ENCODE results near the gene CHD5. TPM values are rescaled to one million over a fixed set of nuclear protein-coding genes. Genes with fewer than 3 reads are reported as not detected.
A peak's percentile ranks its signal among the peaks of the same experiment; 100 is the strongest.

CHD5 gene
- total RNA-seq, 1 experiment from 2014 or later, result 2.4 TPM

DNA sequence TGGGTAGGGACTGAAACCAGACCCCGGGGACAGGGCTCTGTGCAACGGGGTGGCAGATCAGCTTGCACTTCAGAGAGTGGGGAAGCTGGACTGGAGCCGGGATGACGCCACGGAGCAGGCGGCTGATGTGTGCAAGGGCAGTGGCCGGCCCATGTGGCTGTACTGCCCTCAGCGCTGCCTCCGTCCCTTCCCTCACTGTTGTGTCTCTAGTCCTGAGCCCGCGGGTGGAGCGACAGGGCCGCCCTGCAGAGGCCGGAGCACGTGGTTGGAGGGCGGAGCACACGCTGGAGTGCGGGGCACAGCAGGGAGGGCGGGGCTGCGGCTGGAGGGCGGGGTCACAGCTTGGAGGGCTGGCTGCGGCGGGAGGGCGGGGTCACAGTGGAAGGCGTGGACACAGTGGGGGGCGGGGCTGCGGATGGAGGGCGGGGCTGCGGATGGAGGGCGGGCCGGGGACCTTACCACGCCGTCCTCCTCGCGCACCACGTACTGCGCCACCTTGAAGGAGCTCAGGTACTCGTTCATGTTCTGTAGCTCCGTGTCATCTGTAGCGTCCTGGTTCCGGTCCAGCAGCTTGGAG, 52.4 kb downstream of the CHD5 start (continued):
- TF ChIP-seq PRDM15 (CRISPR knock-in tag; IDR thresholded peaks at IDR 0.05) (no peak), FOXP1 (CRISPR knock-in tag; IDR thresholded peaks at IDR 0.05; ENCODE audit: borderline replicate concordance) (peak; percentile 83), CREB1 (CRISPR knock-in tag; IDR thresholded peaks at IDR 0.05) (0 out of 2 replicates have a peak, but pooled peaks have one; percentile 62), ZNF121 (CRISPR knock-in tag; IDR thresholded peaks at IDR 0.05) (peak; percentile 73; the same call in 1 of the 2 replicates), FOXK1 (CRISPR knock-in tag; IDR thresholded peaks at IDR 0.05) (peak; percentile 82), ATF1 (CRISPR knock-in tag; IDR thresholded peaks at IDR 0.05) (no peak), E2F5 (CRISPR knock-in tag; IDR thresholded peaks at IDR 0.05) (0 out of 2 replicates have a peak, but pooled peaks have one; percentile 72), ESRRA (CRISPR knock-in tag; IDR thresholded peaks at IDR 0.05; ENCODE audit: borderline replicate concordance) (no peak), SMAD3 (CRISPR knock-in tag; IDR thresholded peaks at IDR 0.05; ENCODE audit: borderline replicate concordance) (peak; percentile 94), ZBTB43 (CRISPR knock-in tag; IDR thresholded peaks at IDR 0.05) (peak; percentile 65; the same call in 1 of the 2 replicates), NR1H2 (CRISPR knock-in tag; IDR thresholded peaks at IDR 0.05) (no peak), ETV6 (CRISPR knock-in tag; IDR thresholded peaks at IDR 0.05) (peak; percentile 85), NR2C2 (CRISPR knock-in tag; IDR thresholded peaks at IDR 0.05) (peak; percentile 72), ZNF232 (CRISPR knock-in tag; IDR thresholded peaks at IDR 0.05) (peak; percentile 92; the same call in 1 of the 2 replicates), USF1 (CRISPR knock-in tag; IDR thresholded peaks at IDR 0.05) (peak; percentile 89), USF2 (CRISPR knock-in tag; IDR thresholded peaks at IDR 0.05) (peak; percentile 88), NFE2L1 (CRISPR knock-in tag; IDR thresholded peaks at IDR 0.05) (peak; percentile 65; the same call in 1 of the 2 replicates), SP1 (CRISPR knock-in tag; conservative IDR thresholded peaks at IDR 0.05) (peak; percentile 66), ZNF281 (CRISPR knock-in tag; IDR thresholded peaks at IDR 0.05) (peak; percentile 91)
- TF ChIP-seq, protein P1, sequence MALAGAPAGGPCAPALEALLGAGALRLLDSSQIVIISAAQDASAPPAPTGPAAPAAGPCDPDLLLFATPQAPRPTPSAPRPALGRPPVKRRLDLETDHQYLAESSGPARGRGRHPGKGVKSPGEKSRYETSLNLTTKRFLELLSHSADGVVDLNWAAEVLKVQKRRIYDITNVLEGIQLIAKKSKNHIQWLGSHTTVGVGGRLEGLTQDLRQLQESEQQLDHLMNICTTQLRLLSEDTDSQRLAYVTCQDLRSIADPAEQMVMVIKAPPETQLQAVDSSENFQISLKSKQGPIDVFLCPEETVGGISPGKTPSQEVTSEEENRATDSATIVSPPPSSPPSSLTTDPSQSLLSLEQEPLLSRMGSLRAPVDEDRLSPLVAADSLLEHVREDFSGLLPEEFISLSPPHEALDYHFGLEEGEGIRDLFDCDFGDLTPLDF (CRISPR knock-in tag; IDR thresholded peaks at IDR 0.05), result peak; percentile 75; the same call in 1 of the 2 replicates
- TF ChIP-seq, protein P2, sequence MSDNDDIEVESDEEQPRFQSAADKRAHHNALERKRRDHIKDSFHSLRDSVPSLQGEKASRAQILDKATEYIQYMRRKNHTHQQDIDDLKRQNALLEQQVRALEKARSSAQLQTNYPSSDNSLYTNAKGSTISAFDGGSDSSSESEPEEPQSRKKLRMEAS (CRISPR knock-in tag; IDR thresholded peaks at IDR 0.05), result peak; percentile 94
